Endothelial cell of umbilical vein (primary cell): ENCODE results near the gene UBE2S. TPM values are rescaled to one million over a fixed set of nuclear protein-coding genes. Genes with fewer than 3 reads are reported as not detected.

Experiments
- BruUV-seq: library from RNA; stranded (reverse); fragments of 400-500 nt; replicated peaks from 2 replicates; lab custom pipeline; 2021; lab: Mats Ljungman, UMichigan
- CTCF ChIA-PET: fragments of 300-600, 350-600 bp; sonication (Branson Sonifier 250); formaldehyde crosslinking; loops from one replicate; lab custom pipeline; 2021; ENCODE audit warnings: antibody characterized with exemption, inconsistent platforms; lab: Charles Lee
- POLR2A ChIA-PET: fragments of 300-600, 350-600 bp; sonication (Branson Sonifier 250); formaldehyde crosslinking; loops from one replicate; lab custom pipeline; 2021; ENCODE audit warnings: antibody characterized with exemption, inconsistent platforms; lab: Charles Lee
- DNase-seq: peaks from one replicate; pipeline ENCODE4 v3.0.0-alpha.2; 2011; ENCODE audit warnings: low read depth, low spot score
- FAIRE-seq: peaks from 2 replicates; lab custom pipeline; 2011; peaks lifted over from hg19 to GRCh38; lab: Jason Lieb, UNC
- H2AFZ ChIP-seq: 2 replicates; pipeline ENCODE4 v1.6.0; 2012; ENCODE audit warnings: low read depth, low read length, control low read depth, inconsistent platforms
- H3K27ac ChIP-seq: 2 replicates; pipeline ENCODE4 v1.5.1; 2011; ENCODE audit warnings: low read depth, mild to moderate bottlenecking, control low read depth, low read length, moderate library complexity; ENCODE audit not compliant: insufficient read depth
- H3K27me3 ChIP-seq, 2 experiments: 2 replicates each; pipeline versions ENCODE4 v1.6.0 to v1.6.1; 2011; ENCODE audit warnings: low read length in 2 of 2, mixed read lengths in 1 of 2; ENCODE audit not compliant: control insufficient read depth in 2 of 2, insufficient read depth in 2 of 2
- H3K36me3 ChIP-seq, 2 experiments: 2 replicates in 1 of 2; 3 replicates in 1 of 2; pipeline ENCODE4 v1.5.1; 2011; ENCODE audit warnings: low read length in 2 of 2, mild to moderate bottlenecking in 1 of 2, moderate library complexity in 1 of 2; ENCODE audit not compliant: control insufficient read depth in 2 of 2, insufficient read depth in 2 of 2; ENCODE audit errors: extremely low read depth in 1 of 2
- H3K4me1 ChIP-seq: 3 replicates; pipeline ENCODE4 v1.5.1; 2011; ENCODE audit warnings: mild to moderate bottlenecking, low read length; ENCODE audit not compliant: control insufficient read depth, insufficient read depth; ENCODE audit errors: extremely low read depth
- H3K4me2 ChIP-seq: 2 replicates; pipeline ENCODE4 v1.6.1; 2011; ENCODE audit warnings: low read length, control low read depth, mixed read lengths; ENCODE audit not compliant: insufficient read depth
- H3K4me3 ChIP-seq, 3 experiments: fragments of 200-600 bp in 1 of 3; sonication (generic), shearing (Covaris generic) in 1 of 3; replicated peaks in 1 of 3; 2 replicates each; pipeline ENCODE4 v1.5.1; 2011 to 2016; ENCODE audit warnings: control low read depth in 3 of 3, low read length in 3 of 3, mild to moderate bottlenecking in 2 of 3, inconsistent platforms in 1 of 3, low read depth in 1 of 3, moderate library complexity in 1 of 3; ENCODE audit not compliant: insufficient read depth in 1 of 3
- H3K79me2 ChIP-seq: 2 replicates; pipeline ENCODE4 v1.6.0; 2012; ENCODE audit warnings: low read length, inconsistent platforms; ENCODE audit not compliant: control insufficient read depth, insufficient read depth
- H3K9ac ChIP-seq: replicated peaks from 2 replicates; pipeline ENCODE3; 2011; ENCODE audit warnings: low read length, control low read depth; ENCODE audit not compliant: insufficient read depth; ENCODE audit errors: extremely low read depth
- H3K9me1 ChIP-seq: replicated peaks from 3 replicates; pipeline ENCODE4 v1.6.0; 2011; ENCODE audit warnings: mild to moderate bottlenecking, low read length; ENCODE audit not compliant: control insufficient read depth, insufficient read depth; ENCODE audit errors: extremely low read depth
- H3K9me3 ChIP-seq: replicated peaks from 2 replicates; pipeline ENCODE4 v1.5.1; 2012; ENCODE audit warnings: low read length, inconsistent platforms; ENCODE audit not compliant: control insufficient read depth, insufficient read depth
- H4K20me1 ChIP-seq: replicated peaks from 2 replicates; pipeline ENCODE3; 2011; ENCODE audit warnings: mild to moderate bottlenecking, low read length; ENCODE audit not compliant: control insufficient read depth, insufficient read depth; ENCODE audit errors: extremely low read depth
- CTCF ChIP-seq, 2 donors: IDR thresholded peaks; 1 replicate in 1 of 2; 2 replicates in 1 of 2; pipeline ENCODE4 v1.5.1; 2011; ENCODE audit warnings: low read length in 2 of 2, mild to moderate bottlenecking in 2 of 2, moderate library complexity in 2 of 2, control low read depth in 1 of 2, inconsistent platforms in 1 of 2, low read depth in 1 of 2; ENCODE audit not compliant: insufficient read depth in 1 of 2; ENCODE audit errors: extremely low read depth in 1 of 2
- EZH2 ChIP-seq: IDR thresholded peaks from 2 replicates; pipeline ENCODE4 v1.6.1; 2012; ENCODE audit warnings: borderline replicate concordance, low read depth, mild to moderate bottlenecking, moderate library complexity, low read length, inconsistent platforms; ENCODE audit not compliant: severe bottlenecking
- FOS ChIP-seq: IDR thresholded peaks from 2 replicates; pipeline ENCODE4 v1.6.1; 2011; ENCODE audit warnings: mild to moderate bottlenecking, low read length, moderate library complexity, borderline replicate concordance; ENCODE audit not compliant: insufficient read depth
- GATA2 ChIP-seq: IDR thresholded peaks from 2 replicates; pipeline ENCODE4 v1.7.0; 2011; ENCODE audit warnings: low read depth, mild to moderate bottlenecking, moderate library complexity, mixed read lengths, low read length; ENCODE audit not compliant: insufficient read length, insufficient read depth
- JUN ChIP-seq: IDR thresholded peaks from 2 replicates; pipeline ENCODE4 v1.6.1; 2011; ENCODE audit warnings: borderline replicate concordance, low read depth; ENCODE audit not compliant: insufficient read length, insufficient read depth
- MAX ChIP-seq: IDR thresholded peaks from 2 replicates; pipeline ENCODE4 v1.6.1; 2011; ENCODE audit not compliant: insufficient read depth, insufficient read length
- MYC ChIP-seq: IDR thresholded peaks from one replicate; pipeline ENCODE4 v1.6.1; 2011; ENCODE audit warnings: mild to moderate bottlenecking, low read depth, low read length
- POLR2A ChIP-seq: IDR thresholded peaks from 2 replicates; pipeline ENCODE4 v1.6.1; 2012; ENCODE audit warnings: low read depth, mild to moderate bottlenecking, control low read depth, low read length
- POLR2AphosphoS5 ChIP-seq: IDR thresholded peaks from 2 replicates; pipeline ENCODE4 v1.6.1; 2012; ENCODE audit warnings: low read depth, mild to moderate bottlenecking, control low read depth, low read length, moderate library complexity; ENCODE audit not compliant: insufficient read depth
- dilution Hi-C: fragments of 300-500 bp; cut with MboI; formaldehyde crosslinking; loops from one replicate; pipeline ENCODE4 v1.15.0; 2019; ENCODE audit warnings: low sequenced_read_pairs; ENCODE audit not compliant: extremely low pct_ligation_motif_present
- intact Hi-C: fragments of 100-400 bp; cut with micrococcal nuclease; formaldehyde crosslinking; loops from one replicate; pipeline ENCODE4 v1.10.0; 2022
- polyA plus RNA-seq, 4 experiments: library from polyadenylated mRNA; depleted of rRNA in 3 of 4; stranded (reverse) in 3 of 4; unstranded in 1 of 4; fragments of >200 nt; gene quantifications; 2 replicates each; pipeline versions ENCODE4 v1.2.1 to v1.2.3, GENCODE V29; 2011 to 2012; ENCODE audit warnings: missing spikeins in 1 of 4
- total RNA-seq: library from RNA; stranded (reverse); gene quantifications from 2 replicates; pipeline ENCODE4 v1.2.3, GENCODE V29; 2021

UBE2S gene
- total and polyA plus RNA-seq, 2 donors (not counting 3 experiments of a cell fraction or from before 2014, with no cell fraction given) = 183 to 257 TPM

GRCh38 chr19:55407800-55408532, 378 bp upstream of the UBE2S start:
- dilution Hi-C loops = no loop called here
- CTCF ChIA-PET = interaction anchor here (0.7 to 1.4 kb wide), 6 partner anchors 10 to 247 kb away, joined by 3 to 5 read pairs (median 3); no protein-coding TSS in a partner anchor
- peak overlapping the region in 2 of 3 experiments; percentile 28 to 90 for H3K4me3 ChIP-seq
- peak overlapping the region; percentile 93 for H3K9ac ChIP-seq
- H3K4me2 ChIP-seq = peak overlapping the region; percentile 64
- TF ChIP-seq EZH2 (no peak), GATA2 (no peak), JUN (no peak), POLR2AphosphoS5 (no peak), CTCF (IDR thresholded peaks at IDR 0.05; ENCODE audit: extremely low read depth in 1 of 2, insufficient read depth in 1 of 2, low read depth in 1 of 2, low read length in 2 of 2) (no peak), FOS (no peak), MAX (peak; percentile 71), POLR2A (peak; percentile 58), MYC (peak; percentile 74)
- peaks cover 13% of the 10 kb centered on the region for H3K4me1 ChIP-seq
- H4K20me1 ChIP-seq = no peaks in the 10 kb centered on the region
- H3K27ac ChIP-seq = peak overlapping the region; percentile 90
- H3K9me1 ChIP-seq = no peaks in the 10 kb centered on the region
- H3K79me2 ChIP-seq = peaks cover 39% of the 10 kb centered on the region
- peak overlapping the region; percentile 90 for H2AFZ ChIP-seq
- FAIRE-seq (peak; percentile 99), DNase-seq (peak; percentile 100)
- peaks cover under 1 to 6% of the 10 kb centered on the region in 2 experiments for H3K36me3 ChIP-seq
- peaks cover 2 to 5% of the 10 kb centered on the region in 2 experiments for H3K27me3 ChIP-seq
- POLR2A ChIA-PET = interaction anchor here (0.6 to 2.0 kb wide), 20 partner anchors 12 to 321 kb away, joined by 3 to 15 read pairs (median 4); partner anchors contain the start of genes FIZ1, HSPBP1, ISOC2 and KMT5C
- intact Hi-C loops = loop anchor here (1.0 to 2.0 kb wide), 6 partner anchors 23 to 267 kb away; partner anchors contain the start of genes ISOC2, KMT5C, PPP6R1 and RPL28
- no peaks in the 10 kb centered on the region for H3K9me3 ChIP-seq
- BruUV-seq = no TSS peak
